ENCODE measurements around the gene GNAI3. TPM values are rescaled to one million over a fixed set of nuclear protein-coding genes. Genes with fewer than 3 reads are reported as not detected.

The GNAI3 gene
- 10 to 100 TPM; 12.2 to 14.2 (median 13.7) TPM for polyA plus RNA-seq (ENCODE audit: insufficient read length in 4 of 4)

- peak; percentile 91 to 94 (median 92) for DNase-seq (ENCODE audit: low read depth in 4 of 4, low spot score in 3 of 4)
Measured at GRCh38 chr1:109548321-109549267, at the start of gene GNAI3. GNAI3 (plus strand) TSS chr1:109548615; CDS start chr1:109548721, 106 bp downstream.

DNA sequence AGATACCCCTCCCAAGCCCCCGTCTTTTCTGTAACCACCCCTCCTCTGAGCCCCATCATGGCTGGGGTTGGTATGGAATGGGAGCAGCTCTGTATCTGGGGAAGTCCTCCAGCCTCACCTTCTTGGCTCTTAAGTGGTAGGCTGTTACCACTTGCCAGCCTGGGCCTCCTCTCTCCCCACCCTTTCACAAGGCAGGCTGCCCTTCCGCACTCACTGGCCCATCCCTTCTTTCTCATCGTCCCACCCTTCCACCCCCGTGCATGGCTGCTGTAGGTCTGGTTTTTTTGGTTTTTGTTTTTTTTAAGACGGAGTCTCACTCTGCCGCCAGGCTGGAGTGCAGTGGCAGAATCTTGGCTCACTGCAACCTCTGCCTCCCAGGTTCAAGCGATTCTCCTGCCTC, 49.3 kb upstream of the GNAI3 start:
- DNase-seq (ENCODE audit: low read depth in 4 of 4, low spot score in 3 of 4): no peak

DNA sequence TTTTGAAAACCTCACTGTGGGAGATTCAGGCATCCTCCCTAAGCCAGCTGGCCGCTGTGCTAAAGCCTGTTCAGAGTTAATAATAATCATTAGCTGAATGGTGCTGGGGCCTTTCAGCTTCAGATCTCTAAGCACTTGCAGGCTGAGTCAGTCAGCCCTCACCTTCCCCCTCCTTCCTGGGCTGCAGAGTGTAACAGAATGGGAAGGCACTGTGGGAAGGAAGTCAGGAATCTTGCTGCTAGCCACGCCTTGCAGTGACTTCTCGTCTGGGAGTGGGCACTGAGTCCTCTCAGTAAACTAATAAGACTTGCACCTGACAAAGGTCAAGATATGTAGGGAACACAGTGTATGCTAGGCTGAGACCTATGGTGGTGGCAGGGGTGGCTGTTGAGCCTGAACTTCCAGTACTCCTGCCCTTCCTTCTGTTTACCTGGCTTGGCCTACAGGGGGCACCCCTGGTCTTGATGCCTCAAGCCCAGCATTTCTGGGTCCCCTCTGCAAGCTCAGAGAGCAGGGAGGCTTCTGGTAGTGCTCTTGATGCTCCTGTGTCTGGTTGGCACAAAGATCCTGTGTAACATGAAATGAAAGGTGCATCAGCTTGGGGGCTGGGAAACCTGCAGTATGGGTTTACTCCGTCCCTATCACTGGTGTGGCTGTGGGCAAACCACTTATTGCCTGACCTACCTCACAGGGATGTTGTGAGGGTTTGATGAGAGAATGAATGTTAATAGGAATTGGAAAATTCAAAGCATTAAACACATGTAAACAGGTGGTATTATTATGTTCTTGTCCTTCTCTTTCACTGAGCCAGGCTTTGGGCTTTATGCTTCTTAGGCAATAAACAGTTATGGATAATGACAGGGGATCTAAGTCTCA, 48.5 kb upstream of the GNAI3 start:
- DNase-seq (ENCODE audit: low read depth in 4 of 4, low spot score in 3 of 4): no peak

- no peak for DNase-seq (ENCODE audit: low read depth in 4 of 4, low spot score in 3 of 4)
Measured at GRCh38 chr1:109500941-109501381, 47.5 kb upstream of the GNAI3 start.

DNA sequence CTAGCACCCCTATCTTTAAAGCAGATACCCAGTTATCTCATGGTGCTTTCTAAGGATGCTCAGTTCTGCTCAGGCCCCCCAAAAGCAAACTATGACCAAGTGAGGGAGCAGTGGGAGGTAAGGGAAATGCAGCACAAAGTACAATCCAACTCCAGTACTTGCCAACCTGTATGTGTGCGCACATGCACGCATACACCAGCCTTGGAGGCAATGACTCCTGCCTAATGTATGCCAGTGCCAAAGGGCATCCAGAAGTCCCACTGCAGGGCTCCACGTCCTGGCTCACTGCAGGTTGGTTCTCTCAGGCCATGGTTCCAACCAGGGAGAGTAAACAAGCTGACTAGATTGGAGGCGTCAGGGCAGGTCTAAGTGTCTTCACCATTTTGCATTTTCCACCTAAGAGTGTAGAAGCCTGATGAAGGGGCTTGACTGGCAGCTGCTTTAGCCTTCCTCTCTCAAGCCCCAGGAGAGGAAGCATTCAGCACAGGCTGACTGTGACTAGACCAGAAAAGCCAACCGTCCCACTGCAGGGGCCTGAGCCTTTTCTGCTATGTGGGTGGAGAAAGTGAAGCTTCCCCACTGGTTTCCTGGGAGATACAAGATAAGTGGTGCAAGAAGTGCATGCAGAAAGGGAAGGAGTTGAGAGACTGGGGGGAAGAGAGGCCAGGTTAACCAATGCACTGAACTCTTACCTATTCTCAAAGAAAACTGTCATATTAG, 46.6 kb upstream of the GNAI3 start:
- no peak for DNase-seq (ENCODE audit: low read depth in 4 of 4, low spot score in 3 of 4)

DNA sequence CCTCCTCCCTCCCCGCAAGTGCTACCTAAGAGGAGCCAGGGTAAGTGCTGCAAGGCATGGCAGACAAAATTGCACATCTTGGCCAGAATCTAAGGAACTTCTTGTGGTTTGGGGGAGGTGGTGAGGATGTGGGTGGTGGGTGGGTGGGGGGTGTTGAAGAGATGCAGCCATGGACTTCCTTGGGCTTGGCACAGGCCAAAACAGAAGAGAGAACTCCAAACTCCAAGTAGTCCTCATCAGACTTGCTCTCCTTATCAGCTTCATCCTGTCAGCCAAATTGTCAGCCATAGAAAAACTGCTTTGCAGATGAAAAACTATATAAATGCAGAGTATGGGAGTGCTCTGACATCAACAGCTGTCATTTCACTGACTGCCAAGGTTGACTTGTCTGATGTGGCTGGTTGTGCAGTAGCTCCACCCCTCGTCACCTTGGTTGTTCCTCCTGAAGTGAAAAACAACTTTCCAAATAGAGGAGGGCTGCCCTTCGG, 46.0 kb upstream of the GNAI3 start:
- no peak for DNase-seq (ENCODE audit: low read depth in 4 of 4, low spot score in 3 of 4)

DNA sequence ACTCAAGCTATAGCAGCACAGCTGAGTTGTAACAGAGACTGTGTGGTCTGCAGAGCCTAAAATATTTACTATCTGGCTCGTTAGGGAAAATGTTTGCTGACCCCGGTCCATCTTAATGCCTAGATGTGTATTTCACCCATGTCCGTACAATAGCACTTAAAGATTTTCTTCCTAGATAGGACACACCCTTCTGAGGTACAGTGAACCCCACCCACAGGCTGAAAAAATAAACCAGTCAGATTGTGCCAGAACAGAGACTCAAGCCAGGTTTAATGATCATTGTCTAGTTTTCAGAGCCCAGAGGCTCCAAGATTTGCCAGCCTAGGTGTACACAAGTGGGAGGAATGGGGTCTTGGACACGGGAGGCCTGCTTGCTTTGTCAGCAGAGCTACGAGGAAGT, 44.5 kb upstream of the GNAI3 start:
- no peak for DNase-seq (ENCODE audit: low read depth in 4 of 4, low spot score in 3 of 4)

DNA sequence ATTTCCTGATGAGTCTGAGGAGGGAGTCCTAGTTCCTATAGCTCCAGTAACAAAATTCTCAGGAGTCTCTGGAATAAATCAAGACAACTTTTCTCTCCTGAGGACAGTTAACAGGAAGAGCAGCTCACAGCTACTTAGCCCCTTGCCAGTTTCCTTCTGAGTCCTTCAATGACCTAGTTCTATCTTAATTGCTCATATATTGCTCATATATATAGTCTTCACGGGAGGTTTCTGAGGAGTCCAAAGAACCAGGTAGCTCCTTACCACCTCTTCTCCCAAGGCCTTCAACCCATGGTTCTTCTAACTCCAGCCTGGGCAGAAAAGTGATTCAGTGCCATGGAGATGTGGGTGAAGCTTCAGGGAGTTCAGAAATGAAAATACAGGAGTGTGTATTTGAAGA, 43.4 kb upstream of the GNAI3 start:
- DNase-seq (ENCODE audit: low read depth in 4 of 4, low spot score in 3 of 4): no peak

DNA sequence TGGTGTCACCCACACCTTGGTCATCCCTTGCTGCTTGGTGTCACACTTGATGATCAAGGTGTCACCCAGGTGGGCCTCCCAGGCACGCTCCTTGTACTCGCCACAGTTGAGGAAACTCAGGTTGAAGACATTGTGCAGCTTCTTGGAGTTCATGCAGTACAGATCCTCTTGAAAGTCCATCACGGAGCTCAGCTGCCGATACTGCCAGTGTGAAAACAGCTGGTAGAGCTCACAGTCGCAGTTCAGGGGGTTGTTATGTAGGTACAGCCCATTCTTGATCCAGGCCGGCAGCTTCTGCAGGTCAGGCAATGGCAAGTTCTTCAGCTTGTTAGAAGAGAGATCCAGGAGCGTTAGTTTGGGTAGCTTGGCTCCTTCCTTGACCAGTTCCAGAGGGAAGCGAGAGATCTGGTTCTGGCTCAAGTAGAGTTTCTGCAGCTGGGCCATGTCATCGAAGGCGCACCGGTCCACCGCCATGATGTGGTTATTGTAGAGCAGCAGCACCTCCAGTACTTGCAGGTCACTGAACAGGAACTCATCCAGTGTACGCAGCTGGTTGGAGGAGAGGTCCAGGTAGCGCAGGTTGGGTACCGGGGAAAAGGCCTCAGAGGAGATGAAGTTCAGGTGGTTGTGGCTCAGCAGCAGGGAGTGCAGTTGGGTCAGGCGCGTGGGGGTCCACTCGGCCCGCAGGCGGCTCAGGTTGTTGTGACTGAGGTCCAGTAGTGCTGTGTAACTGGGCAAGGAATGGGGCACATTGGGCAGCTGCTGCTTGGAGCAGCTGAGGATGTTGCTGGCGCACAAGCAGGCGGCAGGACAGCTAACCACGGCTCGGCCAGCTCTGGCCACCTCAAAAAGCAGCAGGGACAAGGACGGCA, 40.2 kb upstream of the GNAI3 start:
- no peak for DNase-seq (ENCODE audit: low read depth in 4 of 4, low spot score in 3 of 4)

GRCh38 chr1:109508873-109509175, 39.6 kb upstream of the GNAI3 start:
- no peak for DNase-seq (ENCODE audit: low read depth in 4 of 4, low spot score in 3 of 4)

DNA sequence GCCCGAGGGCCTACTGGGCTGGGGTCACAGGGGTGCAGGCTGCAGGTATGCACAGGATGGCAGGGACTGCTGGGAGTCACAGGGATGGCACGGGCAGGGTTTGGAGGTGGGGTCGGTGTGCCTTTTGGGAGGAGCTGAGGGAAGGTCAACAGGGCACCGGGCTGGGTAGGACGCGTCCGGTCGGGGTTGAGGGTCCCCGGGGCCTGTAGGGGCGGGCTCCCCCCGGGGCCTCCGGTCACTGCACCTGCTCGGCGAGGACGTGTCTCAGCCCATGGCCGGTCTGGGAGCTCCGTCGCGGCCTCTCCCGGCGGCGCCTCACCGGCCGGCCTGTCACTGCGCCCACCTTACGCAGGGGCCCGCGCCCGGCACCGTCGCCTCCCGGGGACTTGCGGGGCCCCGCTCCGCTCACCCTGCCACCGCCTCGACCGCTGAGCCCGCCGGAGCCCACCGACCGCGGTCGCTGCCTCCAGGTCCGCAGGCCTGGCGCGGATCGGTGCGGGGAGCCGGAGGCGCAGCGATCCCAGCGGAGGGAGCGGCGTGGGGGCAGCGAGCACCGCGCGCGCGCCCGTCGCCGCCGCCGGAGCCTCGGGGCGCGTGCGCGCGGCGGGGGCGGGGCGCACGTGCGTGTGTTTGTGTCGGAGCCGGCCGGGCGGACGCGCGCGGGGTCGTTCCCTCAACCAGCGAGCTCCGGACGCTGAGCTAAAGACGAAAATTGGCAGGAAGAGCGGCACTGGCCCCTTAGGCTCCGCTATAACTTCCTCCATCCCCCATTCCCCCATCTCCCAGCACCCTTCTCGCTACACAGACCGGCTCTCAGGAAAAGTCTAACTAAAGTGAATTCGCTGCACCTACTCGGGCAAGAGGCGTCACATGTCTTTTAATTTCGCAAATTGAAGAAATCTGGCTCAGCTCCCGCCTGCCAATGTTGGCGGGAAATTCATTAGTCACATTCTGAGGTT, 39.0 kb upstream of the GNAI3 start, which contains the start of gene AMIGO1:
Gene AMIGO1, minus strand, starts transcription at position 552 of the 959 bp plus-strand sequence. CDS start 815 bp downstream, outside the sequence.
- DNase-seq (ENCODE audit: low read depth in 4 of 4, low spot score in 3 of 4): no peak

- DNase-seq (ENCODE audit: low read depth in 4 of 4, low spot score in 3 of 4): no peak
Measured at GRCh38 chr1:109513110-109513710, 35.2 kb upstream of the GNAI3 start.

- DNase-seq (ENCODE audit: low read depth in 4 of 4, low spot score in 3 of 4): no peak
Measured at GRCh38 chr1:109514846-109515245, 33.6 kb upstream of the GNAI3 start.

GRCh38 chr1:109516872-109517271, 31.5 kb upstream of the GNAI3 start:
- no peak for DNase-seq (ENCODE audit: low read depth in 4 of 4, low spot score in 3 of 4)

DNA sequence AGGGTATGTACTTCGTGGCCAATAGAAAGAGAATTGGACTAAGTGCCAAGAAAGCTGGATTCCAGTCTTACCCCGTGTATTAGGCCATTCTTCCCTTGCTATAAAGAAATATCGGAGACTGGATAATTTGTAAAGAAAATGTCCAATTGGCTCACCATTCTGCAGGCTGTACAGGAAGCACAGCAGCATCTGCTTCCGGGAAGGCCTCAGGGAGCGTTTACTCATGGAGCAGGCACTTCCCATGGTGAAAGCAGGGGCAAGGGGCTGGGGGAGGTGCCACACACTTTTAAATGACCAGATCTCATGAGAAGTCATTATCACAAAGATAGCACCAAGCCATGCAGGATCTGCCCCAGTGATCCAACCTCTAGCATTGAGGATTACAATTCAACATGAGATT, 31.1 kb upstream of the GNAI3 start:
- DNase-seq (ENCODE audit: low read depth in 4 of 4, low spot score in 3 of 4): no peak

DNA sequence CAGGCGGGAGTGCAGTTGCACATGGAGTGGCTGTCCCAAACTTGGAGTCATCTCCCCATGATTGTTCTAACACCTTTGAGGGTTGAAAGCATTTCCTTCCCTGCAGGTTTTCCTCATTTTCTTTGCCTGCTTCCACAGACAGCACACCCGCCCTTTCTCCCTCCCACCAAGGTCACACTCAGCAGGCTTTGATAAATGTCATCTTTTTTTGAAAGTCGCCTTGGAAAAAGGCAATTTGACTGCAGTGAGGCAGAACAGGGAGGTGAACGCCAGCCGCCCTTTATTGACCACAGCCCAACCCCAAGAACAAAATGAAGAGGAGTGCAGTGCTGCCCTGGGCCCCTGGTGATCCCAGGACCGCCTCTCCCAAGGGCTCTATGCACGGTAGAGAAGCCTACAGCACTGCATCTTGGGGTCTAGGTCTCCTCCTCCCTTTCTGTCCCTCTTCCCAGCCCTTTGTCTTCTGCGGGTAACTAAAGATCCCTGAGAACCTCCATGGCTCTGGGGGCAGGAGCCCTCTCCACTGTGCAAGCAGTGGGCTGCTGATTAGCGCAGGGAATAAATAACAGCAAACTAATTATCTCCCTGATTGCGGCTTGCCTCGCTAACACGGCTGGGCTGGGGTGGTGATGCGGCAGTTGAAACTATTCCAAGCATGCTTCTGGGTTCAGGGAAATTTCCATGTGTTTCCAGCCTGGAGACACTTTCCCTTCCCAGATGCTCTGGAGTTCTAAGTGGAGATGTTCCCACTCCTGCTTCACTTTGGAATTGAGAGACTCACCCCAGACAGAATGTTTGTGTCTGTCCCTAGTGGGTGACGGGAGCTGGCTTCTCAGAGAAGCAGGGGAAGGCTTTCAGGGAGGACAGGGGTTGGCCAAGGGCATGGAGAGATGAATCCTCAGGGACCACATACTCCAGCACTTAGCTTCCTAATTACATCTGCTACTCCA, 27.1 kb upstream of the GNAI3 start:
- DNase-seq (ENCODE audit: low read depth in 4 of 4, low spot score in 3 of 4): no peak

DNA sequence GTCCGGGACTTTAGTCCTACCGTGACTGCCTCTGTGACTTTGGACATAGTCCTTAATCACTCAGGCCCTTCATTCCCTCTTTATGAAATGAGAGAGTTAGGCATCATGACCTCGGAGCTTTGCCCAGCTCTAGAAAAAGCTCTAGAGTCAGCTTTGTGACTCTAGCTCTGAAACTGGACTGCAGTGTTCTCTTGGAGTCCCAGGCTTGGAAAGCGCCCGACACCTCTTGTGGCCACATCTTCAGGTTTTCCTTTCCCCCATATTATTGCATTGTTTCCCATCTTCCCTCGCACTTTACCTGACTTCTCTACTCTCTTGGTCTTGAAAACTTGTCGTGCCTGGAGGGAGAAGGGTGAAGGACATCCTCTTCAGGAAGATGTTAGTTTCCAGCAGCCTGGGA, 26.4 kb upstream of the GNAI3 start:
- DNase-seq (ENCODE audit: low read depth in 4 of 4, low spot score in 3 of 4): no peak

All from right renal pelvis (tissue), 4 donors.